ENCODE data around the gene FKBP10. TPM values are rescaled to one million over a fixed set of nuclear protein-coding genes. Genes with fewer than 3 reads are reported as not detected.

FKBP10 gene
- total and polyA plus RNA-seq, 9 of the 15 experiments (the other 6 are each of a cell fraction or from before 2014, with no cell fraction given): 0.03 to 3.0 (median 1.4) TPM; not detected in 1

- peak; percentile 85 for TF ChIP-seq JUND (IDR thresholded peaks at IDR 0.05; ENCODE audit: borderline replicate concordance, low read depth, low read length)
- TF ChIP-seq JUND (tag; IDR thresholded peaks at IDR 0.05; ENCODE audit: borderline replicate concordance, low read depth, low read length): peak; percentile 80; the same call in 1 of the 3 replicates
- TF ChIP-seq CCNT2 (IDR thresholded peaks at IDR 0.05; ENCODE audit: borderline replicate concordance, extremely low read depth, insufficient read length, low read depth, low read length): peak; percentile 26
- TF ChIP-seq ZFP1 (CRISPR knock-in tag; IDR thresholded peaks at IDR 0.05): no peak
- no peak for TF ChIP-seq ZNF121 (CRISPR knock-in tag; conservative IDR thresholded peaks at IDR 0.05)
- TF ChIP-seq MAZ (CRISPR knock-in tag; conservative IDR thresholded peaks at IDR 0.05 in 1 of 2, IDR thresholded peaks at IDR 0.05 in 1 of 2): peak; percentile 41 to 79; a peak in 3 of 4 replicates
- TF ChIP-seq AFF1 (IDR thresholded peaks at IDR 0.05; ENCODE audit: low read depth in 1 of 2, partially characterized antibody in 2 of 2): peak; percentile 34 to 50
- peak; percentile 88 for TF ChIP-seq PRDM10 (IDR thresholded peaks at IDR 0.05; ENCODE audit: partially characterized antibody)
- TF ChIP-seq RBBP5 (IDR thresholded peaks at IDR 0.05; ENCODE audit: borderline replicate concordance, insufficient read depth, low read length, poor library complexity, severe bottlenecking): peak; percentile 51
- TF ChIP-seq CTBP1 (IDR thresholded peaks at IDR 0.05; ENCODE audit: borderline replicate concordance): peak; percentile 68; the same call in 1 of the 2 replicates
- TF ChIP-seq TSHZ1 (CRISPR knock-in tag; IDR thresholded peaks at IDR 0.05): no peak
- TF ChIP-seq SMAD4 (CRISPR knock-in tag; conservative IDR thresholded peaks at IDR 0.05): peak; percentile 48; the same call in 1 of the 2 replicates
Measured at GRCh38 chr17:41784207-41784744, 28.5 kb upstream of the FKBP10 start (continued).

Data from K562 (cell line).